Measurements from ENCODE around the gene PRR20B. TPM values are rescaled to one million over a fixed set of nuclear protein-coding genes. Genes with fewer than 3 reads are reported as not detected.

The PRR20B gene
- total RNA-seq: not detected in 2 replicates

GRCh38 chr13:57147188-57147587 lies at the start of gene PRR20B:
Gene PRR20B, plus strand, starts transcription at chr13:57147488. Its CDS starts 387 bp downstream, at chr13:57147875.

GRCh38 chr13:57140235-57140968 lies 6.9 kb upstream of the PRR20B start, which contains the start of gene PRR20A:
Gene PRR20A, plus strand, starts transcription at chr13:57140918. Its CDS starts 387 bp downstream, at chr13:57141305.

GRCh38 chr13:57153761-57154160 lies 6.5 kb downstream of the PRR20B start, which contains the start of gene PRR20C:
Gene PRR20C, plus strand, starts transcription at chr13:57154061. Its CDS starts 387 bp downstream, at chr13:57154448.

GRCh38 chr13:57160332-57160731 lies 13.0 kb downstream of the PRR20B start, which contains the start of gene PRR20D:
Gene PRR20D, plus strand, starts transcription at chr13:57160632. Its CDS starts 387 bp downstream, at chr13:57161019.

GRCh38 chr13:57166897-57167296 lies 19.6 kb downstream of the PRR20B start, which contains the start of gene PRR20E:
Gene PRR20E, plus strand, starts transcription at chr13:57167197. Its CDS starts 387 bp downstream, at chr13:57167584.

Small RNA genes within 50 kb of the gene (small RNA-seq; reads per million reads assigned to genes)
- not detected for gene PRR20FP

Other genes with a start within 250 kb of the PRR20B start
- not detected in 2 replicates for gene PRR20A, start 6.6 kb upstream of the PRR20B start, total RNA-seq
- not detected in 2 replicates for gene PRR20C, start 6.6 kb downstream of the PRR20B start, total RNA-seq
- not detected in 2 replicates for gene PRR20D, start 13.1 kb downstream of the PRR20B start, total RNA-seq
- not detected in 2 replicates for gene PRR20E, start 19.7 kb downstream of the PRR20B start, total RNA-seq